ENCODE data around the gene CALB2.
"Not testable (repeated sequence)": the region's sequence is repeated elsewhere in the genome, so short reads cannot be mapped to it uniquely, and the experiment has no call there.

CALB2 gene

DNA sequence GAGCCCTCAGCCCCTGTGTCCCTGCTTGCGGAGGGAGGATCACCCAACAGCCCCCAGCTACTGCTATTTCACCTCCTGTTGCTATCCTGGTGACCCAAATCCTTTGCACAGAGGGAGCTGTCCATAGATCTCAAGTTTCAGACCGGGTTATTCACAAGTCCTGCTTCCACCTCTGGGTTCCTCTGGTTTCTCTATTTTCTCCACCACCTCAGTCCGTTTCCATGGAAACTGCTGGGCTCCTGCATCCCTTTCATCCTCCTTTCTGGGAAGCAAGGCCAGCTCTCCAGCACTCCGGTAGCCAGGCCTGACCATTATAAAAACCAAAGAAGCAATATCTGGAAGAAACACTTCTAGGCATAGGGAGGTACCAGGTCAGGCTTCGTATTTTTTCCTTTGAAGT, 4.8 kb upstream of the CALB2 start:
- no peak for DNase-seq

DNA sequence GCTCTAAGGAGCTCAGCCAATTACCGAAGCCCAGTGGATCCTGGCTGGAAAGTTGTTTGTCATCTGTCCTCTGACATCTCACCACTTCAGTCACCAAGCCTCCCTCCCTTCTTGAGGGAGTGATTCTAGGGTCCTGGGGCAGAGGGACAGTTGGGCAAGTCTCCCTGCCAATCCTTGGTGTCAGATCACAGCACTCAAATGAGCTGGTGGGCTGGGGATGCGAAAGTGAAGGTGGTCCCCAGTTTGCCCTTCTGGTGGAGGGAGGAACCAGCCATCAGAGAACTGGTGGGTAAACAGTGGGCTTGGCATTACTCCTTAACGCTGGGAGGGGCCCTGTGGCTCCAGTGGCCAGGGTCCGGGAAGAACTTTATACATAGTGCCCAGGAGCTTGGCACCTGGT, 4.4 kb upstream of the CALB2 start:
- DNase-seq, result no peak

- no peak for DNase-seq
These were observed 2.3 kb upstream of the CALB2 start for GRCh38 chr16:71356051-71356740.

DNA sequence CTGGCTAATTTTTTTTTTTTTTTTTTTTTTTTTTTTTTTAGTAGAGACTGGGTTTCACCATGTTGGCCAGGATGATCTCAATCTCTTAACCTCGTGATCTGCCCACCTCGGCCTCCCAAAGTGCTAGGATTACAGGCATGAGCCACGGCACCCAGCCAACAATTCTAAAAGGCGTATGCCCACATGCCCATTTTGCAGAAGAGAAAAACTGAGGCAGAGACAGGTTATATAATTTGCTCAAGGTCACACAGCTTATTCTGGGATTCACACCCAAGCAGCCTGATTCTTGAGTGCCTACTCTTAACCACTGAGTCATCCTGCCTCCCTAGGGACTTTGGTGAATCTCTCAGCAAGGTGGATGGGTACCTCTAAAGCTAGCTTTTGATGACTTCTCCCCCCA, 1.6 kb upstream of the CALB2 start:
- not testable (repeated sequence) for DNase-seq

GRCh38 chr16:71357681-71358080, 842 bp upstream of the CALB2 start:
- no peak for DNase-seq

- DNase-seq, result no peak
These were observed 908 bp downstream of the CALB2 start for GRCh38 chr16:71359431-71359830.

DNA sequence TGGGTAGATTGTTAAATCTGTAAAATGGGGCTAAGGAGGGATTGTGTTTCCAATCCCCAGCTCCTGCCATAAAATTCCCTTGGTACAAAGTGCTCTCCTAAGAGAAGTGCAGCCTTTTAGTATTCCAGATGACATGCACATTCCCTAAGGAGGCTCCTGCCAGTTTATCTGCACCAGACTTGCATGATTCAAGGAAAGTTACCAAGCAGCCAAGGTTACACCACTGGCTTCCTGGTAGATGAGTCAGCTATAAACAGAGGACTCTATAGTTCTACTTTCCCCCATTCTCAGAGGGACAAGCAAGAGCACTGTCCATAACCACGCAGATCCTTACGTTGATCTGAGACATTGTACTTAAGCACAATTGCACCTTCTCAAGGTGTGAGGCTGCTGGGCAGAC, 1.9 kb downstream of the CALB2 start:
- no peak for DNase-seq

DNA sequence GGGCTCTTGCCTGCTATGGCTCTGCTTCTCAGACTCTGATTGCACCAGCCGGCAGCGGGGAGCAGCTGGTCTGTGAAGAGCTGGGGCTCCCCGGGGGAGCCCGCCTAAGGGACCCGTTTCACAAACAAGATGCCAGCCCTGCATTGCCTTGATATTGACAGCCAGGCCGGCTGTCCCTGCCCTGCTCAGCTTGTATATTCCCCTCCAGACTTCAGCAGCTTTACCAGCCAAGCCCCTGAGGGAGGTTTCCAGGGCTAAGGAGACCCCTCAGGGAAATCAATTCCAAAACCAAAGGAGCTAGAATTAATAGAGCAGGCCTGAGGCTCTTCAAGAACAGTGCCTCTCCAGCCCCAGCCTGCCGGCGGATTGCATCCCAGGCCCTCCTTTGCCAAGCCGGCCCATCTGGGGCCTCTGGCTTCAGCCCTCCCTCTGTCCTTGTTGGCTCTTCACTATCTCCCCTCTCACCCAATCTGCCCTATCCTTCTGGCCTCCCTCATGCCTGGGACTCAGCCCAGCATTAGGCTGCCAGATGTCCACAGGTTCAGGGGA, 5.7 kb downstream of the CALB2 start:
- no peak for DNase-seq

DNA sequence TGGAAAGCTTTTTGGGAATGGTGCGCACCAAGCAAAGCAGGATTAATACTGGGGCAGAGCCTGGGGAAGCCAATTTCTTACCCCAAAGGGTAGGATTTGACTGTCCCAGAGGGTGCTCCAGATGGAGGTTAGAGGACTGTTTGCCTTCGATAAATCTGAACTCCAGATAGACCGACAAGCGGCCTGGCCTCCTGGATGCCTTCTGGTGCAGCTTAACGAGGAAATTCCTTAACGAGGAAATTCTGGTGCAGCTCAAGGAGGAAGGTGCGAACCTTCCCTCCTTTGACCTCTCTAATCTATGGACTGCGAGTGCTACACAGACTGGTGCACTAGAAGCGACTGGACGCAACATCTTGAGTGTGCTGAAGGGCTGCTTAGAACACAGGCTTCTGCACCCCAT, 6.5 kb downstream of the CALB2 start:
- no peak for DNase-seq

GRCh38 chr16:71367241-71367976, 8.9 kb downstream of the CALB2 start:
- no peak for DNase-seq

GRCh38 chr16:71368958-71369357, 10.4 kb downstream of the CALB2 start:
- no peak for DNase-seq

DNA sequence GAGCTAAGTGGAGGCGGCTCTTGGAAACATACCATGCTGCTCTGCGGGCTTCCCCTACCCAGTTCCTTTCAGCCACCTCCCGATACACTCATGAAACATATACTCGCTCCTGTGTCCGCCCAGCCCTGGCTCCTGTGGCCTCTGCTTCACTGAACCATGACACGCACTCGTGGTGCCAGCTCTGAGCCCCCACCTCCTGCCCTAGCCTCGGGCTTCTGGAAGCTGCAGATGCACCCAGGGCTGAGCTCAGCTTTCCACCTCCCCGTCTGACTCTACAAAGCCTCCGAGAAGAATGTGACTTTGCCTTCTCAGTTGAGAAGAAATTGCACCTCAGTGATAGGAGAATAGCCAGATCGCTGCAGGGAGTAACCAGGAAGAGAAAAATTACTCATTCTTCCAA, 11.0 kb downstream of the CALB2 start:
- no peak for DNase-seq

DNA sequence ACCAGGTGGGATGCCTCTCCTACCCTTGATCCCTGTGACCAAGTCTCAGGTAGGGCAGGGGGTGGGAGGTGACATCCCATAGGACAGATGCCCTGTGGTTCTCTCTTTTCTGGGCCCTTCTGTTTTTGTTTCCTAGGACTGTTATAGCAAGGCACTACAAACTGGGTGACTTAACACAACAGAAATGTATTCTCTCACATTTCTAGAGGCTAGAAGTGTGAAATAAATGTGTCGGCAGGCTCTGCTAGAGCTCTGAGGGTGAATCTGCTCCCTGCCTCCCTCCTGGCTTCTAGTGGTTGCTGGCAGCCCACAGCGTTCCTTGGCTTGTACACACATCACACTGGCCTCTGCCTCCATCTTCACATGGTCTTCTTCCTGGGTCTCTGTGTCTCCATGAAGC, 12.7 kb downstream of the CALB2 start:
- no peak for DNase-seq

- no peak for DNase-seq
These were observed 14.6 kb downstream of the CALB2 start for GRCh38 chr16:71373073-71373472.

- DNase-seq, result no peak
These were observed 18.1 kb downstream of the CALB2 start for GRCh38 chr16:71376465-71377157.

- no peak for DNase-seq
These were observed 21.2 kb downstream of the CALB2 start for GRCh38 chr16:71379711-71380110.

GRCh38 chr16:71380831-71381230, 22.3 kb downstream of the CALB2 start:
- DNase-seq, result no peak

GRCh38 chr16:71383054-71383773, 24.7 kb downstream of the CALB2 start:
- no peak for DNase-seq

- no peak for DNase-seq
These were observed 25.7 kb downstream of the CALB2 start for GRCh38 chr16:71384073-71384724.

DNA sequence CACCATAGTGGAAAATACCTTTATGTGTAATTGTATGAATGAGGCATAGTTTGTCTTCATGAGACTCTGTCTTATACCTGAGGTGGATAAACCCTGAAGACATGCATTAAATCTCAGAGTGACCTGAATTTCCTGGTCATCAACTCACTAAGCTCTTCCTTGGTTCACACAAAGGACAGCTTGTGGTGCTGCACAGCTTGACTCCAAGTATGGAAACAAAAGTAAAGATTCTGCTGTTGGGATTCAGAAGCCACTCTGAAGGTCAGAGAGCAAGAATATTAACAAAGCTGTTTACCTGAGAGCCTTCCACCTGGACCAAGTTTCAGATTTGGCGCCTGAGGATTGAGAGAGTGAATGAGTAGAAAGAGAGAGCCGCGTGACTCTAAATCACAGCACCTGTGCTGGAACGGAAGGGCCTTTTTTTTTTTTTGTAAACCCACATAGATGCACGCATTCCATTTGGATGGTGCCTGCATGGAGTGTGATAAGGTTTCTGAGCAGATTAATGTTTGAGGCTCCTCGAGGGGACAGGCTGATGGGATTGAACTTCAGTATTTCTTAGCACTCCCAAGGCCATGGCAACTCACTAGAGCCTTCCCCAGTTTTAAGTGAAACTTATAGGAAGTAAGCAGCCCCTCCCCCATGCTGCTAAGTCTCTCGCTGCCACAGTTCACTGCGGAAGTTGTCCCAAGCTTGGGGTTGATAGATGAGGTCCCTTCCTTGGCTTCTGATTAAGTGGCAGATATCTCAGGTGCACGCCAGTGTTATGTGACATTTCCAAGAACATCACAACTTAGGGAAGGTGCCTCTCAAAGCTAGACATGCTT, 28.7 kb downstream of the CALB2 start:
- no peak for DNase-seq

- no peak for DNase-seq
These were observed 30.8 kb downstream of the CALB2 start for GRCh38 chr16:71389330-71389729.

- DNase-seq, result no peak
These were observed 38.1 kb downstream of the CALB2 start for GRCh38 chr16:71396594-71396993.
